Activated T-cell treated with anti-CD3 and anti-CD28 coated beads for 24 hours (primary cell): ENCODE data around the gene NHP2.
"Not testable (repeated sequence)": the region's sequence is repeated elsewhere in the genome, so short reads cannot be mapped to it uniquely, and the experiment has no call there.

Experiments
- DNase-seq: peaks from one replicate; pipeline ENCODE4 v3.0.0-alpha.2; 2020; ENCODE audit warnings: low read depth

NHP2 gene

DNA sequence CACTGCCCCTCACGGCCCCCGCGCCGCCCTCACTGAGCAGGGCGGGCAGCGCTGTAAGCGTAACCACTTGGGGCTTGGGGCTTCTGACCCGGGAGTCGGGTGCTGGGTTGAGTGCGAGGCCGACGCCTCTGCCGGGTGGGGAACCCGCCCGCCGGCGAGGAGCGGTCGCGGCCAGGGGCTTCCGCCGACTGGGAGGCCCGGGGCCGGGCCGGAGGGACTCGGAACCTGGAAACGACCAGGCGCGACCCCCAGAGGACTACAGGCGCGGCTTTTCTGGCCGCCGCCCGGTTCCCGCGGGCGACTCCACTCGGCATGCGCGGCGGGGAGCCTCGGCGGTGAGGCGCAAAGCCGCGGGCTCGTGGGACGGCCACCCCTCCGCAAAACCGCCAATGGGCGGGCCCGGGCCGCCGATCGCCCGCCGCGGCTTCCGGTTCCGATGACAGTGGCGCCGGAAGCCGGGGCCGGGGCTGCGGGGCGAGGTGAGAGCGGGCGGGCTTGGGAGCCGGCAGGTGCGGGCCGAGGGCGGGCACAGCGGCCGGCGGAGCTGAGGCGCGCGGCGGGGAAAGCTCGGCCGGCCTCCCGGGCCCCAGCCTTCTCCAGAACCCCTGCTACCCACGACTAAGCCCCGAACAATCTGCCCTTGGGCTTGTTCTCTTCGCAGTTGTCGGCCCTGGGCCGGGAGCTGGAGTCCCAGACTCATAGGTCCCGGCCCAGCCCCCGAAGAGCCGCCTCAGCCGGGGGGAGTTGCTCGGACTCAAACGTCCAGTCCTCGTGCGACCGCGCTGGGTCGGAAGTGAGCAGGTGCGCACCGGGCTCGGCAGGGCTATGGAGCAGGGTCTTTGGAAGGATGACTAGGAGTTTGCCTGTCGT, 22.9 kb downstream of the NHP2 start, which contains the start of gene RMND5B:
Gene RMND5B (plus strand): TSS at position 439 of the 870 bp plus-strand sequence. CDS start 7,106 bp downstream, outside the sequence.
- DNase-seq: peak; percentile 77

DNA sequence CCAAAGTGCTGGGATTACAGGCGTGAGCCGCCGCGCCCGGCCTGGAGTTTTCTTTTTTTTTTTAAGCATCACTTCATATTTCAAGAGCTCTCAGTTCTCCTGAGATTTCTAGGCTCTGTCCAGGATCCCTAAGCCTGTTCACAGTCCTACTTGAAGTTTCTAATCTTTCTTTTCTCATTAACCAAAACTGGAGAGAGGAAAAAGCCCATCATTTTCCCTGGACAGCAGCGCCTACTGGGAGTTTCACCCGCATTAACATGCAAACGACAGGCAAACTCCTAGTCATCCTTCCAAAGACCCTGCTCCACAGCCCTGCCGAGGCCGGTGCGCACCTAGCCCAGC, 23.5 kb downstream of the NHP2 start:
- not testable (repeated sequence) for DNase-seq

DNA sequence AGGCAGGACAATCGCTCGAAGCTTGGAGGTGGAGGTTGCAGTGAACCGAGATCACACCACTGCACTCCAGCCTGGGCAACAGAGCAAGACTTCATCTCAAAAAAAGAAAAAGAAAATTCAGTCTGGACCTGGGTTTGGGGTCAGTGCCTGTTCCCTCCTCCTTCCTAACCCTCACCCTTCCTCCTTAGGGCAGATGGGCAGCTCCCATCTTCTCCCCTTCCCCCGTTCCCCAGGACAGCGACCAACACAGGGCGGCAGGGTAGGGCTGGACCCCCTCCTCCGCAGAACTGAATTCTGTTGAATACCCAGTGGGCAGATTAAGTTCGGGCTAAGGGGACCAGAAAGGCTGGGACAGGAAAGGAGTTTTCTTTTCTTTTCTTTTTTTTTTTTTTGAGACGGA, 24.4 kb downstream of the NHP2 start:
- DNase-seq: no peak

DNA sequence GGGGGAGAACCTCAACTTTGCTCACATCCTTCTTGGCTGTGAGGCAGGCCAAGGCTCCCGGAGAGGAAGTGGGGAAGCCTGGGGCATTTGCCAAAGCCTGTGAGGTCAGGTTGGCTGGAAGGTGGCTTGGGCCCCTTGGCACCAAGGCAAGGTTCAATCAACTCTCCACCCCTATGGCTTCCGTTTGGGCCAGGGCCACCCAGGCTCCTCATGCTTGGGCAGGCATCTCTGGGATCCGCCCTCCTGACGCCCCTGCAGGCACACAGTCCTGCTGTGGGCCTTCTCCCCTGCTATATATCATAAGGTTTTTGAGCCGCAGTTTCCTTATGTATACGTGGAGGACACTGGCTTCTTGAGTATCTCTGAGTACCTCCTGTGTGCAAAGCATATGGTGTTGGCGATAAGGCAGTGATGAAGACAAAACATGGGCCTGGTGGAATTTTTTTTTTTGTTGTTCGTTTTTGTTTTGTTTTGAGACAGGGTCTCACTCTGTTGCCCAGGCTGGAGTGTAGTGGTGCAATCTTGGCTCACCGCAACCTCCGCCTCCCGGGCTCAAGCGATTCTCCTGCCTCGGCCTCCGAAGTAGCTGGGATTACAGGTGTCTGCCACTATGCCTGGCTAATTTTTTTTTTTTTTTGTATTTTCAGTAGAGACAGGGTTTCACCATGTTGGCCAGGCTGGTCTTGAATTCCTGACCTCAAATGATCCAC, 26.2 kb downstream of the NHP2 start:
- not testable (repeated sequence) for DNase-seq

DNA sequence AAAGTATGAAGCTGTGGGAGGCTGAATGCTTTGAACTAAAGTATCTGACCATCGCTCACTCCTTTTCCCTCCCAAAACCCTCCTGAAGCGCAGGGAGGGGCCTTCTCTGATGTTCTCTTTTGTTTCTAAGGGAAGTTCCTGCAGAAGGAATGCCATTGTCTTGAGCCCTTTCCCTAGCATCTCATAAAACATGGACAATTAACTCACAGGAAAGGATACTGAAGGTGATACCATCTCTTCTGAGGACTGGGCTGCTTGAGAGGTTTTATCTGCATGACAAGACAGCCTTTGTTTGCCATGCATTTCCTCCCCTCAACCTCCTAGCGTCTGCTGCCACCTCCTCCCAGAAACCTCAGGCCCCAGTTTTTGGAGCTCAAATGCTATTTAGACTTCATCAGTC, 27.1 kb downstream of the NHP2 start:
- DNase-seq: no peak

DNA sequence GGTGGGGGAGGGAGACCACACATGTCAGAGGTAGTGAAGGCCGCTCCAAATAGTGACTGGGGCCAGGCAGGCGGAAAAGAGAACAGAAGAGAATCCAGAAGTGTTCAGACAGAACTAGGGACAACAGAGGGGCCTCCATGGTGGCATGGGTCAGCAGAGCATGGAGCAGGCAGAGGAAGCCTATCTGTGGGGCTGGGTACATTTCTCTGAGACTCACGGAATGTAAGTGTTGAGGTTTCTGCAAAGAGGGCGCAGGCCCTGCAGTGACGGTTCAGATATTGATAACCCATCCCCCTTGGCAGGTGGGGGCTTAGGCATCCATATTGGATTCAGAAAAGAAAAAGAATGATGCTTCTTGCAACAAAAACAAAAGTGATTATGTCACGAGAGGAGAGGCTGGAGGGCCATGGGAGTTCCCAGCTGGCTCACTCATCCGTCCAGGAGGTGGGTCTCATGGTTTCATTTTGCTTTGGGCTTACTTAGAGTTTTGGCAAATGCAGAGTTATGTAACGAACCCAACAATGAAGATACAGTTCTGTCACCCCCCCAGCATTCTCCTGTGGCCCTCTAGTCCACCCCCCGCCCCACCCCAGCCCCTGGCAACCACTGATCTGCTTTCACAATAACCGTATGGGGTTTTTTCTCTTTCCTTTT, 28.3 kb downstream of the NHP2 start:
- no peak for DNase-seq

DNA sequence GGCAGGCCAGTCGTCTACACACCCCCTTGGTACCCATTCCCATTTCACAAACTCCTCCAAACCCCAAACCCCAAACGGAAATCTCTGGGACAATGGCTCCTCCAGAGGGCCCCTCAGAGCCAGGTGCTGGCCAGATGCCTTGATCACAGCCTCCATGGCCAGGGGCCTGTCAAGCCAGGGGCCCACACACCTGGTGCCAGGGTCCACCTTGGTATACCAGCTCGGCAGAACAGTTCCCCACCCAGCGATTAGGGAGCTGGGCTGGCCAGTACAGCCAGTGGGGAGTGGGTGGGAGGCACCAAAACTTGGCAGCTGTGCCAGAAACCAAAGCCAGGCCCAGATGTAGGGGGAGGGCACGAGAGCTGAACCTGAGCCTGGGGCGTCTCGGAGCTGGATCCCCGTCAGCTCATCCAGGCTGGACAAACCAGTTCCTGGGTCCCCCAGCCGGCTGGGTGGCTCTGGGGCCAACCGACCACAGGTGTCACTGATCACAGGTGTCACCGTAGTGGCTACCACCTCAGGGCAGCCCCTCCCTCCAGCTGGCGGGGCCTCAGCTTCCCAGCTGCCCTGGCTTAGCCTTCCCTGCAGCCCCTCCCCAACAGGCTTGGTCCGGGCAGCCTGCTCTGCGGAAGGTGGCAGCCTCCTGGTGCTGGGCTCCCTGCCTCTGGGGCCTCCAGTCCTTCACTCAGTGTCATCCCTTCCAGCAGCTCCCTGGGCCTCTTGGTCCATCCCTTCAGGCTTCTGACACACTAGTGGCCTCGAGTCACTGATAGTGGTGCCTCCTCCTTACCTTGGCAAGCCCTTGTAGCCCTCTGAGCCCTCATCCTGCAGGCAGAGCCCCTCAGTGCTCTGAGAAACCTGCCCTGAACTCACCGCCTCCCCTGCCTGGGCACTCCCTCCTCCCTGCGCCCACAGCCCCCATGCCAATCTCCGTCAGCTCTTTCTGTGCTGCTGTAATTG, 29.4 kb downstream of the NHP2 start:
- DNase-seq: no peak

DNA sequence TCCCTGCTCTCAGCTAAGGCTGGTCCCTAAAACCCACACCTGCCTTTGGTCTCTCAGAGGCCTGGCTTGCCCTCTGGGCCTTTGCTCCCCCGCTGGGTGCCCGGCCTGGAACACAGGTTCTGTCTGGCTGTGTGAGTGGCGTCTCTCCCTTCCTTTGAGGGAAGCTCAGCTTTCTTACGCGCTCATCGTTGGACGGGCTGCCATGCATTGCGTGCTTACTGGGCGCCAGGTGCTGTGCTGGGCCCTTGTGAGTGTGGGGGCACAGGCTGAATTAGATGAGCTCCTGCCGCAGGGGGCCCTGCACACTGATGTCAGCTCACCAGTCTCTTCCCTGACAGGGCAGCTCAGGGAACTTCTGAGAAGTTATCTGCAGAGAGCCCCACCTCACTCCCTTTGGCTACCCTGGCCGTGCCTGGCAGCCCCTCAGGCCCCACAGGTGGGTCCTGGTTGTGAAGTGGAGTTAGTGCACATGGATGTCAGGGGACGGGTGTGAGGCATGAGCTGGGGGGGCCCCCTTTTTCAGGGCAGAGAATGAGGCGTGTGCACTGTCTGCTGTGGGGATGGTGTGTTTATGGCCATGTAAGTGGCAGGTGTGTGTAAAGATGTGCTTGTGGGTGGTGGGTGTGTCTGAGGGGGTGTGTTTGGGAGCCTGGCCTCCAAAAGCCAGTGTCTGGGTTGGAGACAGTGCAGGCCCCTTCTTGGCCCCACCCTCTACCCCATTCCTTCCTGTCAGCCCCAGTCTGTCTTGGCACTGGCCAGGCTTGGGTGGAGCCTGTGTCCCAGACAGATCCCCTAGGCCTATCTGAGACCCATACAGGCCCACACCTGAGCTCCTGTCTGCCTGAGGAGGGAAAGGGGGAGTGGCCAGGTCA, 30.4 kb downstream of the NHP2 start:
- no peak for DNase-seq

DNA sequence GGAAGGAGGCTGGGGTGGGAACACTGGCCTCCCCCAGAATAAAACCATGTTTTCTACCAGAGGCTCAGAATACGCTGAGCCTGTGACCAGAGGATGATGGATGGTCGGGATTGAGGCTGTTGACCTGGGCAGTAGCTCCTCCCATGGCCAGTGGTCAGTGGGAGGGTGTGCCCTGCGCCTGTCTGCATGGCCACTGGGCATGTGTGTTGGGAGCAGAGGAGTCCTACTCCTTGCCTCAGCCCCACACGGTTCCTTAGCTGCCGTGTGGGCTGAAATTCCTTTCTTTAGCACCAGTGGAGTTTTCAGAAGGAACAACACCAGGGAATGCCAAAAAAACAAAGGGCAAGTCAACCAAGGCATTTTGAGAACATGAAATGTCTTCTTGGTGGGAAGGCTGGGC, 31.3 kb downstream of the NHP2 start:
- no peak for DNase-seq

DNA sequence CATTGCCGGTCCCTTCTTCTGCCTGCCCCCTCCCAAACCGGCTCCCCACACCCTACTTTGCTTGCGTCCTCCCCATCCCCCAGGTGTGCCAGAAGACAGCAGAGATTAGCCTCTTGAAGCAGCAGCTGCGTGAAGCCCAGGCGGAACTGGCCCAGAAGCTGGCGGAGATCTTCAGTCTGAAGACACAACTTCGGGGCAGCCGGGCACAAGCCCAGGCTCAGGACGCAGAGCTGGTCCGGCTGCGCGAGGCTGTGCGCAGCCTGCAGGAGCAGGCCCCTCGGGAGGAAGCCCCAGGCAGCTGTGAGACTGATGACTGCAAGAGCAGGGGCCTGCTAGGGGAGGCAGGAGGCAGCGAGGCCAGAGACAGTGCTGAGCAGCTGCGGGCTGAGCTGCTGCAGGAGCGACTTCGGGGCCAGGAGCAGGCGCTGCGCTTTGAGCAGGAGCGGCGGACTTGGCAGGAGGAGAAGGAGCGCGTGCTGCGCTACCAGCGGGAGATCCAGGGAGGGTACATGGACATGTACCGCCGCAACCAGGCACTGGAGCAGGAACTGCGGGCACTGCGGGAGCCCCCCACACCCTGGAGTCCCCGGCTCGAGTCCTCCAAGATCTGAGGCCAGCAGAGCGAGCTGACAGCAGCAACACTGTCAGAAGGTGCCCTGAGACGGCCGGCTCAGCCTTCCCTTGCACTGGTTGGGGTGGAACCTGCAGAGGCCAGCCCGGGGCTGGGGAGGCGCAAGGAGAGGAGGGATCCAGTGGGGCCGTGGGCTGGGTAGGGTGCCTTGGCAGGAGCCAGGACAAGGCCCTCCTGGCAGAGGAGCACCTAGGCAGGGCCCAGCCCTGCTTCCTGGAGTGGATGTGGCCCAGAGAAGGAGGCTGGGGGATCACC, 32.1 kb downstream of the NHP2 start:
- DNase-seq: no peak

DNA sequence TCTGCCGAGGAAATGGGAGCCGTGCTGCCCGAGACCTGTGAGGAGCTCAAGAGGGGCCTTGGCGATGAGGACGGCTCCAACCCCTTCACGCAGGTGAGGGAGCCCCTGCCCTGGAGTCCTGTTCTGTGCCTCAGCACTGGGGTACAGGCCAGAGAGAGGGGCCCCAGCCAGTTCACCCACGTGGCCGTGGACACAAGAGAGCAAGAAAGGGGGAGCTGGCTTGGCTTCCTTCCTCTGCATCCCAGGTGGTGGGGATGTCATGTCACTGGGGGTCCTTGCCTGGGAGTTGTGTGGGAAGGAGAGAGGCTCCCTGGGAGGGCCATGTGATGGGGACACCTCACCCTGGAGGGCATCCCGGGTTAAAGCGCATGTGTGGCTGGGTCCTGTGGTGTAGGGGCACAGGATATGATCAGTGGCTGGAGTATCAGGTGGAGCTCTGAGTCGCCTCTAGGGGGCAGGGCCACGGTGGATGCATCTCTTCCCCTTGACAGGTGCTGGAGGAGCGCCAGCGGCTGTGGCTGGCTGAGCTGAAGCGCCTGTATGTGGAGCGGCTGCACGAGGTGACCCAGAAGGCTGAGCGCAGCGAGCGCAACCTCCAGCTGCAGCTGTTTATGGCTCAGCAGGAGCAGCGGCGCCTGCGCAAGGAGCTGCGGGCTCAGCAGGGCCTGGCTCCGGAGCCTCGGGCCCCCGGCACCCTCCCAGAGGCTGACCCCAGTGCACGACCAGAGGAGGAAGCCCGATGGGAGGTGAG, 32.9 kb downstream of the NHP2 start:
- peak; percentile 68 for DNase-seq

DNA sequence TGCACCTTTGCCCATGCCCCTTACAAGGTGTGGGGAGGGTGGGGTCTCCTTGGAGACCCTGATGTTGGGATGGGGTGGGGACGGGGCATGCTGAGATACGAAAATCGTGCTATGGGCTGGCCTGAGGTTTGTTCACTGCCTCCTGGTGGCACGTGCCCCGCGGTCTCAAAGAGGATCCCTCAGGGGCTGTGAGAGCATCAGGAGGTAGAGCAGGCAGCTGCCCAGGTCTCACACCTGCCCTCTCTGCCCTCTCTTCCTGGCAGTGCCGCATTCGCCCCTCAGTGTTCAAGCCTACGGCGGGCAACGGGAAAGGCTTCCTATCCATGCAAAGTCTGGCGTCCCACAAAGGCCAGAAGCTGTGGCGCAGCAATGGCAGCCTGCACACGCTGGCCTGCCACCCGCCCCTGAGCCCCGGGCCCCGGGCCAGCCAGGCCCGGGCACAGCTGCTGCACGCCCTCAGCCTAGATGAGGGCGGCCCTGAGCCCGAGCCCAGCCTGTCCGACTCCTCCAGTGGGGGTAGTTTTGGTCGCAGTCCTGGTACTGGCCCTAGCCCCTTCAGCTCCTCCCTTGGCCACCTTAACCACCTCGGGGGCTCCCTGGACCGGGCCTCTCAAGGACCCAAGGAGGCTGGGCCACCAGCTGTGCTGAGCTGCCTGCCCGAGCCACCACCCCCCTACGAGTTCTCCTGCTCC, 33.6 kb downstream of the NHP2 start:
- DNase-seq: no peak

DNA sequence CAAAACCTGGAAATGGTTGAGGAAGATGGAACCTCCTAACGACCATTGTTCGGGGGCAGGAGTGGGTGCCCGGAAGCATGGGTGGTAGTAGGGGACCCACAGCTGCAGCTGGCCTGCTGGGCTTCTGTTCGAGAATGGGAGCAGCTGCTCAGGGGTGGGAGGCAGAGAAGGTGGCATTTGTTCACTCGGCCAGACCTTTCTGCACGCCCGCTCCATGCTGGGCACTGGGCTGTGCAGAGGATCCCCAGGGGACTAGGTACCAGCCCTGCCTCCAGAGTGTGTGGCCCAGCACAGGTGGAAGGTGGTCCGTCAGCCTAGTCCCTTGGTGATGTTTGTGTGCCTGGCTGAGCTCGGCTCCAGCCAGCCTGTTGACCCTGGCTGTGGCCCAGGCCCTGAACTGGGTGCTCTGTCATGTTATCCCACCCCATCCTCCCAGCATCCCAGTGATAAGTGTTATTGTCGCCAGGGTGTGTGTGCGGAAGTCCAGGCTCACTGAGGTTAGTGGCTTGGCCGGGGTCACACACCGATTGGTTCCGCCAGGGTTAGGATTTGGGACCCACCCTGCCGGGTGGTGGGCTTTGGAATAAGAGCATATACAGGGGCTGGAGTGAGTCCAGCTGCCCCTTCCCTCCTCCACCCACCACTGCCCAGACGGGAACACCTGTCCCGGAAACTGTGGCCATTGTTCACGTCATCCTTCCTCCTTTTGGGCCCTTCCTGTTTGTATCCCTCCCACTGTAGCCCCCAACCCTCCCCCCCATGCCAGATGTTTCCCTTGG, 35.6 kb downstream of the NHP2 start:
- DNase-seq: no peak

DNA sequence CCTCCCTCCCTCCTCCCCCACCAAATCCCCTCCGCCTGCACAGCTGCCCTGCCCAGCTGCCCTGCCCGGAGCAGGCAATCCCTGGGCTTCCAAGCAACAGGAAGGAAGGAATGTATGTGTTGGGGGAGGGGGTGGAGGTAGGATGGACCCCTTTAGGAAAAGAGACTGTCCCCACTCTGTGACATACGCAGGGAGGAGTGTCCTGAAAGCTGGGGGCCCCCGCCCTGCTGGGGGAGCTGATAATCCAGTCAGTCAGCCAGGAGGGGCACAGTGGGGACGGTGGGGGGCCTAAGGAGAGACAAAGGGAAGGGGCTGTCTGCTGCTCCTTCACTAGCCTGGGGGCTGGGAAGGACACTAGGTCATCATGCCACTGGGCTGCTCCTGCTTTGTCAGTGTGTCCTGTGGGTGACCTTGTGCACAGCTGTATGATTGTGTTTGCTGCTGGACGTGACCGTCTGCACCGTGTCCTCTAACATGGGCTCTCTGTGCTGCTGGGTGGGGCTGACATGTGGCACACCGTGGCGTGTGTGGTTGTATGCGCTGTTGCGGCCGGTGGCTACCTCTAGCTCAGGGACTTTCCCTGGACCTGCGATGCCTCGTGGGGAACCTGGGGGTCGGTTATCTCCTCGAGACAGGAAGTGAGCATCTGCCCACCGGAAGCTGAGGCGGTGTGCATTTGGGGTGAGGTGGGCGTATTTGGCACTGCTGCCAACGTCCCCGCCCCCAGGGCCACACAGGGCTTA, 37.4 kb downstream of the NHP2 start:
- peak; percentile 56 for DNase-seq

DNA sequence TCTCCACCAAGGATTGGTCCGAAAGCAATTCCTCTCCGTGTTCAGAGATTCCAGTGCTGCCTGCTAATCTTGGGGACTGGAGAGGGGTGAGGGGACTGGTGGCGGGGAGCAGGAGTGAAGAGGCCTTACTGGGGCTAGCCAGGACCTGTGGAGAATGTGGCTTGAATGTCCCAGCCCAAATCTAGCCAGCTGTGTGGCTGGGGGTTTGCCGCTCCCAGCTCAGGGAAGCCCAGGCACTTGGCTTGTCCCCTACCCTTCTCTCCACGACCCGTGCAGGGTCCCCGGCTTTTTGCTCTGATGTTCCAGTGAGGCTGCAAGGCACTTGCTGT, 37.9 kb downstream of the NHP2 start:
- DNase-seq: no peak

DNA sequence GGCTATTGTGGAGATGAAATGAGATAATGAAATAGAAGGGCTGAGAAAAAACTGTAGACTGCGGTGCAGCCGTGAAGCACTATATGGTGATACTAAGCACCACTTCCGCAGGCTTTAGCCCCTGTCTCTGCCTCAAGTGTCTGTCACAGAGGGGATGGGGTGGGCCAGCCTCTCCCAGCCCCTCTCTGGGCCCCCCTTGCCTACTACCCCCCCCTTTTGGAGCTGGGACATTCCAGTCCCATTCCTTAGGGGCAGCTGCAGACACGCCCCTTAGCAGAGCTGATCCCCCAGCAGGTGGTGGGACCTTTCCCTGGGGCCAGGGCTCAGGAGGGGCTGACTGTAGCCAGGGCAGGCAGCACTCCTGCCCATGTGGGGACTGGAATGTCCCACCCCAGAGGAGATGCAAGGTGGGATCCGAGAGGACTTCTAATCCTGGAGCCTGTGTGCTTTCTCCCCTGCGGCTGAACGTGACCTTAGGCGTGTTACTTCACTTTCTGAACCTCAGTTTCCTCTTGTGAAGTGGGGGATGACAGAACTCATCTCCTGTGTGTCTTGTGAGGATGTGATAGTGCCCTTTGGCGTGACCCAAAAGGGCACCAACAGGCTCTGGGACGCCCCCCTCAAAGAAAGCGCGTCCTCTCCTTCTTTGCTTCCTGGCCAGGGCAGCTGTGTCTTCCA, 38.4 kb downstream of the NHP2 start:
- DNase-seq: no peak
